ENCODE results near the gene TSKU. TPM values are rescaled to one million over a fixed set of nuclear protein-coding genes. Genes with fewer than 3 reads are reported as not detected.

Gene TSKU
- total RNA-seq, 2 donors from 2014 or later: 18.7 to 46.6 TPM

- Histone ChIP-seq H3K27me3 (no peaks in the 10 kb centered on the region), H3K27ac (no peak overlapping the region), H3K9me3 (no peaks in the 10 kb centered on the region), H3K36me3 (no peaks in the 10 kb centered on the region), H3K4me1 (peaks cover 0 to 16% of the 10 kb centered on the region in 2 donors), H3K4me3 (no peak overlapping the region)
- DNase-seq (ENCODE audit: low spot score): no peak
- TF ChIP-seq CTCF (IDR thresholded peaks at IDR 0.05): no peak
Measured at GRCh38 chr11:76753950-76754349, 29.2 kb upstream of the TSKU start.

- no peak overlapping the region for H3K27ac ChIP-seq
- peaks cover 0 to 16% of the 10 kb centered on the region in 2 donors for H3K4me1 ChIP-seq
- DNase-seq (ENCODE audit: low spot score): no peak
- H3K4me3 ChIP-seq: no peak overlapping the region
- no peaks in the 10 kb centered on the region for H3K36me3 ChIP-seq
- TF ChIP-seq CTCF (IDR thresholded peaks at IDR 0.05): no peak
- H3K9me3 ChIP-seq: no peaks in the 10 kb centered on the region
- no peaks in the 10 kb centered on the region for H3K27me3 ChIP-seq
Measured at GRCh38 chr11:76756341-76756741, 26.8 kb upstream of the TSKU start.

GRCh38 chr11:76758311-76758710 lies 24.8 kb upstream of the TSKU start:
- no peak for DNase-seq (ENCODE audit: low spot score)
- no peak overlapping the region for H3K27ac ChIP-seq
- no peak overlapping the region for H3K4me3 ChIP-seq
- no peaks in the 10 kb centered on the region for H3K9me3 ChIP-seq
- no peaks in the 10 kb centered on the region for H3K36me3 ChIP-seq
- H3K27me3 ChIP-seq: no peaks in the 10 kb centered on the region
- TF ChIP-seq CTCF (IDR thresholded peaks at IDR 0.05): no peak
- peaks cover 0 to 7% of the 10 kb centered on the region in 2 donors for H3K4me1 ChIP-seq

GRCh38 chr11:76759092-76759491 lies 24.1 kb upstream of the TSKU start:
- no peak overlapping the region for H3K27ac ChIP-seq
- H3K9me3 ChIP-seq: no peaks in the 10 kb centered on the region
- H3K27me3 ChIP-seq: no peaks in the 10 kb centered on the region
- no peak for DNase-seq (ENCODE audit: low spot score)
- H3K36me3 ChIP-seq: no peaks in the 10 kb centered on the region
- TF ChIP-seq CTCF (IDR thresholded peaks at IDR 0.05): no peak
- no peak overlapping the region for H3K4me3 ChIP-seq
- peaks cover 0 to 12% of the 10 kb centered on the region in 2 donors for H3K4me1 ChIP-seq

GRCh38 chr11:76759517-76759916 lies 23.6 kb upstream of the TSKU start:
- Histone ChIP-seq H3K9me3 (no peaks in the 10 kb centered on the region), H3K4me1 (peaks cover 0 to 16% of the 10 kb centered on the region in 2 donors), H3K36me3 (no peaks in the 10 kb centered on the region), H3K4me3 (no peak overlapping the region), H3K27ac (no peak overlapping the region), H3K27me3 (no peaks in the 10 kb centered on the region)
- TF ChIP-seq CTCF (IDR thresholded peaks at IDR 0.05): no peak
- DNase-seq (ENCODE audit: low spot score): no peak

- Histone ChIP-seq H3K27me3 (no peaks in the 10 kb centered on the region), H3K9me3 (no peaks in the 10 kb centered on the region), H3K4me1 (peaks cover 0 to 20% of the 10 kb centered on the region in 2 donors), H3K4me3 (no peak overlapping the region), H3K36me3 (no peaks in the 10 kb centered on the region), H3K27ac (no peak overlapping the region)
- TF ChIP-seq CTCF (IDR thresholded peaks at IDR 0.05): no peak
- DNase-seq (ENCODE audit: low spot score): no peak
Measured at GRCh38 chr11:76760236-76760635, 22.9 kb upstream of the TSKU start.

Measured in right atrium auricular region (tissue), 2 donors.